IMR-90 (cell line): Measurements from ENCODE around the gene SH3GL2. TPM values are rescaled to one million over a fixed set of nuclear protein-coding genes. Genes with fewer than 3 reads are reported as not detected.

Experiments
- ATAC-seq: fragments of 200-7000 bp; cut with Tn5 transposase; 2 replicates; pipeline ENCODE4 v1.9.1; 2020; ENCODE audit warnings: low read depth, mild to moderate bottlenecking, moderate library complexity
- BruUV-seq: library from RNA; stranded (reverse); fragments of 400-500 nt; replicated peaks from 2 replicates; lab custom pipeline; 2021; lab: Mats Ljungman, UMichigan
- CTCF ChIA-PET: fragments of 300-600 bp; formaldehyde crosslinking; extraction: SDS; loops from one replicate; lab custom pipeline; 2021; ENCODE audit warnings: antibody characterized with exemption; lab: Yijun Ruan, JAX
- POLR2A ChIA-PET: fragments of 300-600 bp; sonication (Branson Sonifier 250); formaldehyde crosslinking; loops from one replicate; lab custom pipeline; 2022; ENCODE audit warnings: antibody characterized with exemption; ENCODE audit not compliant: unreplicated experiment; lab: Charles Lee
- DNase-seq: peaks from one replicate; pipeline ENCODE4 v3.0.0; 2013
- H2AFZ ChIP-seq: replicated peaks from 2 replicates; pipeline ENCODE3; 2013; ENCODE audit warnings: low read length, mild to moderate bottlenecking; ENCODE audit not compliant: poor library complexity
- H2AK5ac ChIP-seq: 2 replicates; pipeline ENCODE4 v1.6.1; 2013; ENCODE audit warnings: low read depth, low read length, inconsistent platforms
- H2AK9ac ChIP-seq: replicated peaks from 2 replicates; pipeline ENCODE3; 2013; ENCODE audit warnings: mild to moderate bottlenecking, low read depth, low read length, moderate library complexity; ENCODE audit not compliant: poor library complexity
- H2BK120ac ChIP-seq: 2 replicates; pipeline ENCODE4 v1.6.1; 2013; ENCODE audit warnings: low read depth, low read length, inconsistent platforms
- H2BK15ac ChIP-seq: 3 replicates; pipeline ENCODE4 v1.6.1; 2013; ENCODE audit warnings: low read depth, low read length, inconsistent platforms
- H2BK20ac ChIP-seq: 2 replicates; pipeline ENCODE4 v1.6.1; 2013; ENCODE audit warnings: low read depth, mild to moderate bottlenecking, inconsistent platforms, low read length, moderate library complexity
- H2BK5ac ChIP-seq: 2 replicates; pipeline ENCODE4 v1.6.1; 2013; ENCODE audit warnings: mild to moderate bottlenecking, low read depth, low read length, inconsistent platforms; ENCODE audit not compliant: poor library complexity, severe bottlenecking
- H3K14ac ChIP-seq: replicated peaks from 2 replicates; pipeline ENCODE4 v1.6.1; 2013; ENCODE audit warnings: low read depth, low read length, inconsistent platforms
- H3K18ac ChIP-seq: 2 replicates; pipeline ENCODE4 v1.6.1; 2013; ENCODE audit warnings: low read depth, low read length, control low read depth
- H3K23ac ChIP-seq: 2 replicates; pipeline ENCODE4 v1.6.1; 2013; ENCODE audit warnings: low read depth, low read length, inconsistent platforms
- H3K27ac ChIP-seq: 2 replicates; pipeline ENCODE4 v1.5.1; 2013; ENCODE audit warnings: mild to moderate bottlenecking, control low read depth, low read length; ENCODE audit not compliant: insufficient read depth
- H3K27me3 ChIP-seq: 2 replicates; pipeline ENCODE4 v1.6.1; 2013; ENCODE audit warnings: low read length; ENCODE audit not compliant: control insufficient read depth, insufficient read depth
- H3K36me3 ChIP-seq: 2 replicates; pipeline ENCODE4 v1.6.1; 2013; ENCODE audit warnings: low read length, mixed read lengths; ENCODE audit not compliant: control insufficient read depth, insufficient read depth
- H3K4ac ChIP-seq: 2 replicates; pipeline ENCODE4 v1.6.1; 2013; ENCODE audit warnings: low read depth, low read length, inconsistent platforms
- H3K4me1 ChIP-seq: 2 replicates; pipeline ENCODE4 v1.6.1; 2013; ENCODE audit warnings: low read length, mixed read lengths; ENCODE audit not compliant: control insufficient read depth, insufficient read depth
- H3K4me2 ChIP-seq: 2 replicates; pipeline ENCODE4 v1.6.1; 2013; ENCODE audit warnings: low read depth, mild to moderate bottlenecking, control low read depth, low read length, moderate library complexity
- H3K4me3 ChIP-seq: 2 replicates; pipeline ENCODE4 v1.5.1; 2013; ENCODE audit warnings: low read depth, mild to moderate bottlenecking, control low read depth, low read length, moderate library complexity; ENCODE audit not compliant: insufficient read depth
- H3K56ac ChIP-seq: 2 replicates; pipeline ENCODE4 v1.6.1; 2013; ENCODE audit warnings: low read length, inconsistent platforms; ENCODE audit not compliant: insufficient read depth; ENCODE audit errors: extremely low read depth
- H3K79me1 ChIP-seq, 2 experiments: 2 replicates each; pipeline ENCODE4 v1.6.1; 2013; ENCODE audit warnings: low read length in 2 of 2, inconsistent platforms in 1 of 2, low read depth in 1 of 2
- H3K9ac ChIP-seq: 2 replicates; pipeline ENCODE4 v1.6.1; 2013; ENCODE audit warnings: low read depth, low read length, control low read depth
- H3K9me1 ChIP-seq: 2 replicates; pipeline ENCODE4 v1.6.1; 2013; ENCODE audit warnings: low read length, inconsistent platforms; ENCODE audit not compliant: insufficient read depth
- H3K9me3 ChIP-seq: 2 replicates; pipeline ENCODE4 v1.6.1; 2013; ENCODE audit warnings: low read length; ENCODE audit not compliant: control insufficient read depth, insufficient read depth
- H4K20me1 ChIP-seq: 2 replicates; pipeline ENCODE4 v1.6.1; 2013; ENCODE audit warnings: low read length, inconsistent platforms; ENCODE audit not compliant: insufficient read depth
- H4K5ac ChIP-seq: 2 replicates; pipeline ENCODE4 v1.6.1; 2013; ENCODE audit warnings: mild to moderate bottlenecking, low read depth, low read length, control low read depth
- H4K8ac ChIP-seq, 2 experiments: 2 replicates each; pipeline ENCODE4 v1.6.1; 2013; ENCODE audit warnings: low read depth in 2 of 2, low read length in 2 of 2, control low read depth in 1 of 2, inconsistent platforms in 1 of 2
- H4K91ac ChIP-seq: 2 replicates; pipeline ENCODE4 v1.6.1; 2013; ENCODE audit warnings: low read depth, low read length, inconsistent platforms; ENCODE audit not compliant: insufficient read depth
- BHLHE40 ChIP-seq: fragments of 150-350 bp; IDR thresholded peaks from 2 replicates; pipeline ENCODE4 v1.6.1; 2016; ENCODE audit warnings: mild to moderate bottlenecking, low read depth, low read length
- CEBPB ChIP-seq: IDR thresholded peaks from 2 replicates; pipeline ENCODE4 v1.6.1; 2012; ENCODE audit warnings: low read depth, low read length, improper control_type of control experiment
- CHD1 ChIP-seq: IDR thresholded peaks from 2 replicates; pipeline ENCODE4 v1.6.1; 2012; ENCODE audit warnings: low read depth, low read length, improper control_type of control experiment
- FOS ChIP-seq: fragments of 150-350 bp; IDR thresholded peaks from 2 replicates; pipeline ENCODE4 v1.6.1; 2016; ENCODE audit warnings: low read depth, low read length
- MAFK ChIP-seq: IDR thresholded peaks from 2 replicates; pipeline ENCODE4 v1.6.1; 2012; ENCODE audit warnings: low read depth, low read length, improper control_type of control experiment
- MAZ ChIP-seq: IDR thresholded peaks from 2 replicates; pipeline ENCODE4 v1.6.1; 2012; ENCODE audit warnings: low read depth, mild to moderate bottlenecking, low read length, improper control_type of control experiment, moderate library complexity, borderline replicate concordance
- MXI1 ChIP-seq: IDR thresholded peaks from 2 replicates; pipeline ENCODE4 v1.6.1; 2012; ENCODE audit warnings: low read depth, mild to moderate bottlenecking, low read length, moderate library complexity, borderline replicate concordance
- NFE2L2 ChIP-seq: fragments of 150-350 bp; IDR thresholded peaks from 2 replicates; pipeline ENCODE4 v1.6.1; 2016; ENCODE audit warnings: low read depth, mild to moderate bottlenecking, low read length
- POLR2A ChIP-seq: IDR thresholded peaks from 2 replicates; pipeline ENCODE4 v1.6.1; 2012; ENCODE audit warnings: mild to moderate bottlenecking, low read depth, low read length
- RAD21 ChIP-seq: IDR thresholded peaks from 2 replicates; pipeline ENCODE4 v1.6.1; 2012; ENCODE audit warnings: low read length, improper control_type of control experiment
- RCOR1 ChIP-seq: IDR thresholded peaks from 2 replicates; pipeline ENCODE4 v1.6.1; 2012; ENCODE audit warnings: mild to moderate bottlenecking, low read length, improper control_type of control experiment; ENCODE audit not compliant: insufficient replicate concordance
- RFX5 ChIP-seq: IDR thresholded peaks from 2 replicates; pipeline ENCODE4 v1.8.0; 2012; ENCODE audit warnings: low read depth, mild to moderate bottlenecking, low read length, moderate library complexity
- SMC3 ChIP-seq: fragments of 150-350 bp; IDR thresholded peaks from 2 replicates; pipeline ENCODE4 v1.6.1; 2016; ENCODE audit warnings: low read depth, mild to moderate bottlenecking, antibody characterized with exemption, low read length, moderate library complexity
- WGBS, 2 experiments: methylation state at CpG; one replicate each; pipeline versions ENCODE4 v1.1.5 to v1.1.7; 2013; ENCODE audit warnings: missing lambda C conversion rate in 2 of 2; ENCODE audit not compliant: insufficient read length in 1 of 2; ENCODE audit errors: extremely low coverage in 2 of 2; 5-methylcytosine and 5-hydroxymethylcytosine counted together
- dilution Hi-C: fragments of 300-500 bp; cut with HindIII; formaldehyde crosslinking; loops from one replicate; pipeline ENCODE4 v1.14.3; 2018; ENCODE audit warnings: low sequenced_read_pairs; ENCODE audit not compliant: unreplicated experiment
- in situ Hi-C: fragments of 300-500 bp; cut with MboI; formaldehyde crosslinking; loops from 3 replicates; pipeline ENCODE4 v1.14.3; 2019; ENCODE audit warnings: low sequenced_read_pairs, inconsistent platforms, mixed read lengths
- intact Hi-C: fragments of 100-400 bp; cut with micrococcal nuclease; formaldehyde crosslinking; loops from 2 replicates; pipeline ENCODE4 v1.10.0; 2022
- polyA plus RNA-seq, 3 experiments: library from polyadenylated mRNA; depleted of rRNA; stranded (reverse); fragments of >200 nt; gene quantifications; 2 replicates each; pipeline ENCODE4 v1.2.3, GENCODE V29; 2012; ENCODE audit warnings: low replicate concordance in 1 of 3
- total RNA-seq: library from RNA; depleted of rRNA; stranded (reverse); fragments of >200 nt; gene quantifications from 2 replicates; pipeline ENCODE4 v1.2.3, GENCODE V29; 2012
- TF ChIP-seq, protein P1 (sequence below): conservative IDR thresholded peaks from 2 replicates; pipeline ENCODE4 v1.5.1; 2012; ENCODE audit warnings: mild to moderate bottlenecking, low read depth, low read length, improper control_type of control experiment
- TF ChIP-seq, protein P2 (sequence below): fragments of 150-350 bp; IDR thresholded peaks from 2 replicates; pipeline ENCODE4 v1.6.1; 2017; ENCODE audit warnings: mild to moderate bottlenecking, antibody characterized with exemption, low read length, low read depth
- TF ChIP-seq, protein P3 (sequence below): fragments of 150-350 bp; IDR thresholded peaks from 2 replicates; pipeline ENCODE4 v1.6.1; 2016; ENCODE audit warnings: low read depth, mild to moderate bottlenecking, low read length, moderate library complexity, borderline replicate concordance

SH3GL2 gene
- total and polyA plus RNA-seq, 2 of the 4 experiments (the other 2 are of a cell fraction) = under 0.01 to 0.05 TPM

DNA sequence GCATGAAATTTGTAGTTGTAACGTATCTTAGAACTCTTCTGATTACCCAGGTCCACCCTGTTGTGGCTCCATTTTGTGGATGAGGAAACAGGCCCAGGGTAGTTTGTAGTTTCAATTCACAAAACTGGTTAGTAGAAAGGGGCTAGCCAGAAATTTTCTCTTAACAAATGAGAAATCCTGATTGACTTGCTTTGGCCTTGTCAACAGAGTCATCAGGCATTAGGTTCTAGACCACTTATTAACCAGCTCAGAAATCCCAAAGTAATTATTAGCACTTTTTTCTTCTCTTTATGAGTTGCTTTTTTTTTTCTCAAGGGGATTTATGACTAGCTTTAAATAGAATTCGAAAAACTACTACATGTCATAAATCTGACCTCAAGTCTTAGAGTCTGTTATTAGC is 160.2 kb downstream of the SH3GL2 start:
- Histone ChIP-seq H4K20me1 (no peaks in the 10 kb centered on the region), H3K4me1 (no peaks in the 10 kb centered on the region), H3K56ac (no peak overlapping the region), H2BK15ac (no peak overlapping the region), H3K9ac (no peak overlapping the region), H2BK5ac (no peak overlapping the region), H2AK9ac (no peak overlapping the region), H3K79me1 (no peaks in the 10 kb centered on the region), H3K36me3 (no peaks in the 10 kb centered on the region), H3K27ac (no peak overlapping the region), H3K4me3 (no peak overlapping the region), H4K91ac (no peak overlapping the region), H3K4ac (no peak overlapping the region), H3K23ac (no peak overlapping the region), H3K18ac (no peak overlapping the region), H4K5ac (no peak overlapping the region), H3K9me1 (no peaks in the 10 kb centered on the region), H3K14ac (no peak overlapping the region), H3K9me3 (no peaks in the 10 kb centered on the region), H2AFZ (no peak overlapping the region), H3K4me2 (no peak overlapping the region), H2BK120ac (no peak overlapping the region), H3K27me3 (no peaks in the 10 kb centered on the region), H2BK20ac (no peak overlapping the region), H4K8ac (no peak overlapping the region), H2AK5ac (no peak overlapping the region)
- WGBS, 2 experiments = no CpG with 5 or more reads among the region's 2 CpGs
- in situ Hi-C loops = no loop called here
- intact Hi-C loops = no loop called here
- no TSS peak for BruUV-seq
- POLR2A ChIA-PET = no interaction called here
- CTCF ChIA-PET = no interaction called here
- dilution Hi-C loops = no loop called here
- DNase-seq (no peak), ATAC-seq (no peak)
- TF ChIP-seq CHD1 (no peak), CEBPB (no peak), RFX5 (no peak), RAD21 (no peak), MAZ (no peak), FOS (no peak), MXI1 (no peak), SMC3 (no peak), POLR2A (no peak), MAFK (no peak), NFE2L2 (no peak), BHLHE40 (no peak), RCOR1 (no peak)
- TF ChIP-seq, protein P1, sequence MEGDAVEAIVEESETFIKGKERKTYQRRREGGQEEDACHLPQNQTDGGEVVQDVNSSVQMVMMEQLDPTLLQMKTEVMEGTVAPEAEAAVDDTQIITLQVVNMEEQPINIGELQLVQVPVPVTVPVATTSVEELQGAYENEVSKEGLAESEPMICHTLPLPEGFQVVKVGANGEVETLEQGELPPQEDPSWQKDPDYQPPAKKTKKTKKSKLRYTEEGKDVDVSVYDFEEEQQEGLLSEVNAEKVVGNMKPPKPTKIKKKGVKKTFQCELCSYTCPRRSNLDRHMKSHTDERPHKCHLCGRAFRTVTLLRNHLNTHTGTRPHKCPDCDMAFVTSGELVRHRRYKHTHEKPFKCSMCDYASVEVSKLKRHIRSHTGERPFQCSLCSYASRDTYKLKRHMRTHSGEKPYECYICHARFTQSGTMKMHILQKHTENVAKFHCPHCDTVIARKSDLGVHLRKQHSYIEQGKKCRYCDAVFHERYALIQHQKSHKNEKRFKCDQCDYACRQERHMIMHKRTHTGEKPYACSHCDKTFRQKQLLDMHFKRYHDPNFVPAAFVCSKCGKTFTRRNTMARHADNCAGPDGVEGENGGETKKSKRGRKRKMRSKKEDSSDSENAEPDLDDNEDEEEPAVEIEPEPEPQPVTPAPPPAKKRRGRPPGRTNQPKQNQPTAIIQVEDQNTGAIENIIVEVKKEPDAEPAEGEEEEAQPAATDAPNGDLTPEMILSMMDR = no peak
- TF ChIP-seq, protein P2, sequence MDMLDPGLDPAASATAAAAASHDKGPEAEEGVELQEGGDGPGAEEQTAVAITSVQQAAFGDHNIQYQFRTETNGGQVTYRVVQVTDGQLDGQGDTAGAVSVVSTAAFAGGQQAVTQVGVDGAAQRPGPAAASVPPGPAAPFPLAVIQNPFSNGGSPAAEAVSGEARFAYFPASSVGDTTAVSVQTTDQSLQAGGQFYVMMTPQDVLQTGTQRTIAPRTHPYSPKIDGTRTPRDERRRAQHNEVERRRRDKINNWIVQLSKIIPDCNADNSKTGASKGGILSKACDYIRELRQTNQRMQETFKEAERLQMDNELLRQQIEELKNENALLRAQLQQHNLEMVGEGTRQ = no peak
- TF ChIP-seq, protein P3, sequence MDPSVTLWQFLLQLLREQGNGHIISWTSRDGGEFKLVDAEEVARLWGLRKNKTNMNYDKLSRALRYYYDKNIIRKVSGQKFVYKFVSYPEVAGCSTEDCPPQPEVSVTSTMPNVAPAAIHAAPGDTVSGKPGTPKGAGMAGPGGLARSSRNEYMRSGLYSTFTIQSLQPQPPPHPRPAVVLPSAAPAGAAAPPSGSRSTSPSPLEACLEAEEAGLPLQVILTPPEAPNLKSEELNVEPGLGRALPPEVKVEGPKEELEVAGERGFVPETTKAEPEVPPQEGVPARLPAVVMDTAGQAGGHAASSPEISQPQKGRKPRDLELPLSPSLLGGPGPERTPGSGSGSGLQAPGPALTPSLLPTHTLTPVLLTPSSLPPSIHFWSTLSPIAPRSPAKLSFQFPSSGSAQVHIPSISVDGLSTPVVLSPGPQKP = no peak
